Activated CD4-positive, alpha-beta T cell treated with anti-CD3 and anti-CD28 coated beads for 36 hours (primary cell): ENCODE measurements around the gene OCIAD2. TPM values are rescaled to one million over a fixed set of nuclear protein-coding genes. Genes with fewer than 3 reads are reported as not detected.
A peak's percentile ranks its signal among the peaks of the same experiment; 100 is the strongest.
"Not testable (repeated sequence)": the region's sequence is repeated elsewhere in the genome, so short reads cannot be mapped to it uniquely, and the experiment has no call there.

Source experiments
- ATAC-seq: fragments of 200-7000 bp; cut with Tn5 transposase; one replicate; pipeline ENCODE4 v1.10.0; 2021; ENCODE audit warnings: mild to moderate bottlenecking, moderate library complexity
- CTCF ChIA-PET: fragments of 350-600 bp; sonication (Branson Sonifier 250); formaldehyde crosslinking; loops from one replicate; lab custom pipeline; 2021; ENCODE audit warnings: antibody characterized with exemption; lab: Charles Lee
- POLR2A ChIA-PET: fragments of 350-600 bp; sonication (Branson Sonifier 250); formaldehyde crosslinking; loops from one replicate; lab custom pipeline; 2021; ENCODE audit warnings: antibody characterized with exemption, inconsistent platforms; lab: Charles Lee
- DNase-seq: peaks from one replicate; pipeline ENCODE4 v3.0.0-alpha.2; 2020
- H3K27ac Mint-ChIP-seq: one replicate; pipeline ENCODE4 v1.8.0; 2021; ENCODE audit warnings: mixed read lengths
- H3K27me3 Mint-ChIP-seq: one replicate; pipeline ENCODE4 v1.8.0; 2021; ENCODE audit warnings: mixed read lengths
- H3K36me3 Mint-ChIP-seq: one replicate; pipeline ENCODE4 v1.8.0; 2021; ENCODE audit warnings: low read depth, mixed read lengths
- H3K4me1 Mint-ChIP-seq: one replicate; pipeline ENCODE4 v1.8.0; 2021; ENCODE audit warnings: mixed read lengths
- H3K4me3 Mint-ChIP-seq: one replicate; pipeline ENCODE4 v1.8.0; 2021; ENCODE audit warnings: mild to moderate bottlenecking, moderate library complexity, mixed read lengths
- H3K9me3 Mint-ChIP-seq: one replicate; pipeline ENCODE4 v1.8.0; 2021; ENCODE audit warnings: low read depth, mixed read lengths
- intact Hi-C, 2 experiments: fragments of 100-400 bp; cut with DNase I in 1 of 2; cut with micrococcal nuclease in 1 of 2; formaldehyde crosslinking; loops; one replicate each; pipeline versions ENCODE4 v1.14.2 to v1.15.1; 2022 to 2024; cut with DNase I, micrococcal nuclease
- total RNA-seq, 2 experiments: library from RNA; stranded (reverse); gene quantifications; one replicate each; pipeline ENCODE4 v1.2.3, GENCODE V29; 2021

Gene OCIAD2
- total RNA-seq, 2 experiments from 2014 or later: 83.6 to 97.4 TPM

GRCh38 chr4:48938831-48939230, 32.3 kb upstream of the OCIAD2 start:
- Mint-ChIP-seq H3K27ac (no peak overlapping the region), H3K9me3 (peaks cover 3% of the 10 kb centered on the region), H3K27me3 (no peaks in the 10 kb centered on the region), H3K36me3 (no peaks in the 10 kb centered on the region), H3K4me1 (no peaks in the 10 kb centered on the region), H3K4me3 (no peak overlapping the region)
- ChIA-PET POLR2A (no interaction called here), CTCF (no interaction called here)
- intact Hi-C loops: no loop called here
- ATAC-seq (no peak), DNase-seq (no peak)

DNA sequence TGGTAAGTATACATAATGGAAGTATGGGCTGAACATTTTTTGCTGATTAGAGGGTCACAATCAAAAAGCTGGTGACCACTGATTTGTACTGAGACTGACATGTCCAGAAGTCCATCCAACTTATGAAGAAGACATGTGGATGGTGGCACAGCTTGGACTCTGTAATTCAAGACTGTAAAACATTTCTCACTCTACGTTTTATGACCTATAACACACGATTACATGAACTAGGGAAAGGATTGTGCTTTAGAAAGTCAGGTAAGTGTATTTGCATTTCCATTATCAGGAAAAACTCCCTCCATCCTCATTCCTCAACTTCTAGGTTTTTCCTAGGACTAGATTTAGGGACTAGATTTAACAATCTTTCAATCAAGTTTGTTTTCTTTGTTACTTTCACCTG, 30.5 kb upstream of the OCIAD2 start:
- Mint-ChIP-seq H3K4me3 (no peak overlapping the region), H3K27ac (no peak overlapping the region), H3K4me1 (no peaks in the 10 kb centered on the region), H3K27me3 (no peaks in the 10 kb centered on the region), H3K36me3 (no peaks in the 10 kb centered on the region), H3K9me3 (peaks cover 3% of the 10 kb centered on the region)
- ATAC-seq (no peak), DNase-seq (no peak)
- intact Hi-C loops: no loop called here
- ChIA-PET POLR2A (no interaction called here), CTCF (interaction anchor here (1.4 kb wide), 1 partner anchor 8 kb away, joined by 4 read pairs; no protein-coding TSS in a partner anchor)

GRCh38 chr4:48931459-48931858, 24.9 kb upstream of the OCIAD2 start:
- H3K27me3 Mint-ChIP-seq: no peaks in the 10 kb centered on the region
- POLR2A ChIA-PET: no interaction called here
- CTCF ChIA-PET: interaction anchor here (0.6 to 1.5 kb wide), 3 partner anchors 13 to 366 kb away, joined by 3 to 5 read pairs (median 3); no protein-coding TSS in a partner anchor
- no peak overlapping the region for H3K27ac Mint-ChIP-seq
- no peaks in the 10 kb centered on the region for H3K4me1 Mint-ChIP-seq
- no peak for ATAC-seq
- no peaks in the 10 kb centered on the region for H3K9me3 Mint-ChIP-seq
- no peaks in the 10 kb centered on the region for H3K36me3 Mint-ChIP-seq
- DNase-seq: no peak
- intact Hi-C loops: no loop called here
- no peak overlapping the region for H3K4me3 Mint-ChIP-seq

DNA sequence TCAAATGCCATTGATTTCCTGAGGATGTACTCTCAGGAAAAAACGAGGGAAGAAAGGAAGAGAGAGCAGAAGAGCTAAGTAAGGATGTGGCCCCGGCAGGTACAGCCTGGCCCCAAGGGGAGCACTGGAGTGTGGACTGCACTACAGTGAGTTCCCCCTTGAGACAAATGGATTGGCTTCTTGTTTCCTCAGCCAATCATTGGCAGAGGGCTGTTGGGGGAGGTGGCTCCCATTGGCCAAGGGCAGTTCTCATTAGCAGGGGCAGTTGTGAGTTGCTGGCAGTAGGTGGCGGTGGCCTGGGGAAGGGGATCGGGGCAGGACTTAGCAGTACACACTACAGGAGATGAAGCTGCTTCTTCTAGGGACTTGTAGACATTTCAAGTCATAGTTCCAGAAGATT, 24.1 kb upstream of the OCIAD2 start:
- ChIA-PET CTCF (interaction anchor here (0.8 to 1.7 kb wide), 3 partner anchors 14 to 110 kb away, joined by 3 to 7 read pairs (median 3); no protein-coding TSS in a partner anchor), POLR2A (no interaction called here)
- Mint-ChIP-seq H3K4me1 (no peaks in the 10 kb centered on the region), H3K27me3 (no peaks in the 10 kb centered on the region), H3K27ac (no peak overlapping the region), H3K36me3 (no peaks in the 10 kb centered on the region), H3K9me3 (no peaks in the 10 kb centered on the region), H3K4me3 (no peak overlapping the region)
- DNase-seq (no peak), ATAC-seq (peak; percentile 36)
- intact Hi-C loops: no loop called here

DNA sequence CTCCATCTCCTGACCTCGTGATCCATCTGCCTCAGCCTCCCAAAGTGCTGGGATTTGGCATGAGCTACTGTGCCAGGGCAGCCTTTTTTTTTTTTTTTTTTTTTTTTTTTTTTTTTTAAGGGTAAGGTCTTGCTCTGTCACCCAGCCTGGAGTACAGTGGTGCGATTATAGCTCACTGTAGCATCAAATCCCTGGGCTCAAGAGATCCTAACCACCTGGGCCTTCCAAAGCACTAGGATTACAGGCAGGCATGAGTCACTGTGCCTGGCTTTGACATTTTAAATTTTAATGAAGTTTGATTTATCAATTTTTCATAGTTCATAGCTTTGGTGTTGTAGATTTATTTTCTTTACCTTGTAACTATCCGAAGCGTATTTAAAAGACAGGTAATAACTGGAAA, 17.8 kb upstream of the OCIAD2 start:
- no peak overlapping the region for H3K4me3 Mint-ChIP-seq
- CTCF ChIA-PET: interaction anchor here (1.0 kb wide), 2 partner anchors 20 to 392 kb away, joined by 3 to 4 read pairs; no protein-coding TSS in a partner anchor
- ATAC-seq (no peak), DNase-seq (no peak)
- H3K4me1 Mint-ChIP-seq: no peaks in the 10 kb centered on the region
- no peak overlapping the region for H3K27ac Mint-ChIP-seq
- peaks cover 4% of the 10 kb centered on the region for H3K9me3 Mint-ChIP-seq
- intact Hi-C loops: no loop called here
- POLR2A ChIA-PET: no interaction called here
- peaks cover 1% of the 10 kb centered on the region for H3K36me3 Mint-ChIP-seq
- H3K27me3 Mint-ChIP-seq: no peaks in the 10 kb centered on the region

- DNase-seq, H3K4me3 Mint-ChIP-seq, H3K9me3 Mint-ChIP-seq, H3K27me3 Mint-ChIP-seq, intact Hi-C loops, POLR2A ChIA-PET, H3K27ac Mint-ChIP-seq, ATAC-seq, CTCF ChIA-PET, H3K36me3 Mint-ChIP-seq, H3K4me1 Mint-ChIP-seq: not testable (repeated sequence)
Observed at GRCh38 chr4:48923065-48923464, 16.5 kb upstream of the OCIAD2 start.

- intact Hi-C loops: no loop called here
- ATAC-seq: no peak
- ChIA-PET POLR2A (no interaction called here), CTCF (no interaction called here)
- Mint-ChIP-seq H3K4me1 (peaks cover 13% of the 10 kb centered on the region), H3K4me3 (no peak overlapping the region), H3K27me3 (no peaks in the 10 kb centered on the region), H3K36me3 (no peaks in the 10 kb centered on the region), H3K9me3 (no peaks in the 10 kb centered on the region), H3K27ac (no peak overlapping the region)
- DNase-seq: no peak
Observed at GRCh38 chr4:48914311-48914710, 7.7 kb upstream of the OCIAD2 start.

DNA sequence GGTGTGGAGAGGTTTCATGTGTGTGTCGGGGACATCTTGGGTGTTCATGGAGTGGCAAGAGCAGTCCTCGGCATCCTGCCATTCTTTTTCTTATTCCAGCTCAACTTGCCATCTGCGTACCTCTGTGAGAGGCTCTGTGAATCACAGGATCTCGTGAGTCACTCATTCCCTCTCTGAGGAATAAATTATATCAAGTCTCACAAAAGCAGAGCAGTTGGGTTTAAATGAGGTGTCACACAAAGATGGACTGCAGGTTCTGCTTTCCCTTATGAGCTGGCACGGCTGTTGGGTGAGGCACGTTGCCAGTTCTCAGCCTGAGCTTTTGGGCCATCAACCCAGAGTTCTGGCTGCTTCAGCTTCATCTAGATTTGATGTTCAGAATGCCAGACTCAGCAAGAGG, 6.8 kb upstream of the OCIAD2 start:
- no peaks in the 10 kb centered on the region for H3K36me3 Mint-ChIP-seq
- POLR2A ChIA-PET: no interaction called here

DNA sequence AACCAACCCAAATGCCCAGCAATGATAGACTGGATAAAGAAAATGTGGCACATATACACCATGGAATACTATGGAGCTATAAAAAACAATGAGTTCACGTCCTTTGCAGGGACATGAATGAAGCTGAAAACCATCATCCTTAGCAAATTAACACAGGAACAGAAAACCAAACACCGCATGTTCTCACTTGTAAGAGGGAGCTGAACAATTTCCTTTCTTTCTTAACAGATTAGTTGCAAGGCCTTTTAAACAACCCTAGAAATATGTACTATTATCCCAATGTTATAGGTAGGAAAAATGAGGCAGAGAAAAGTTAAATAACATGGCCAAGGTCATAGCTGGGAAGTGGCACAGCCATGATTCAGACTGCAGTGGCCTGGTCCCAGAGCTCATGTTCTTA, 5.8 kb upstream of the OCIAD2 start:
- CTCF ChIA-PET: no interaction called here
- ATAC-seq: no peak

More for the DNA sequence above, 6.8 kb upstream of the OCIAD2 start:
- no peak for ATAC-seq
- CTCF ChIA-PET: interaction anchor here (1.2 kb wide), 1 partner anchor 16 kb away, joined by 4 read pairs; no protein-coding TSS in a partner anchor
- no peaks in the 10 kb centered on the region for H3K27me3 Mint-ChIP-seq
- H3K27ac Mint-ChIP-seq: no peak overlapping the region
- no peaks in the 10 kb centered on the region for H3K9me3 Mint-ChIP-seq
- peaks cover 16% of the 10 kb centered on the region for H3K4me1 Mint-ChIP-seq
- intact Hi-C loops: no loop called here
- no peak overlapping the region for H3K4me3 Mint-ChIP-seq
- DNase-seq: peak; percentile 31

DNA sequence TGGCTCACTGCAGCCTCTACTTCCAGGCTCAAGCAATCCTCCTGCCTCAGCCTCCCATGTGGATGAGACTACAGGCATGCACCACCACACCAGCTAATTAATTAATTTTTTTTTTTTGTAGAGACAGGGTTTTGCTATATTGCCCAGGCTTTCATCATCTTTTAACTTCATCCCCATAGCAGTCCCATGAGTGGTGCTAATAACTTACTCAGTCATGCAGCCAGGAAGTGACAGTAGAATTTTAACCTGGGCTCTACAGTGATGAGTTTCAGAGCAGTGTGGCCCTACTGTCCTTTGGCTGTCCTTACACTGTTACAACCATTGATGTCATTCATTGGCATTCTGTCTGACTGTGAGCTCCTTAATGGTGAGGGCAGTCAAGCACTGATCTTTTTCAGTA, 3.9 kb upstream of the OCIAD2 start:
- ChIA-PET CTCF (no interaction called here), POLR2A (no interaction called here)
- H3K27ac Mint-ChIP-seq: no peak overlapping the region

More for the DNA sequence above, 5.8 kb upstream of the OCIAD2 start:
- POLR2A ChIA-PET: no interaction called here
- intact Hi-C loops: no loop called here
- Mint-ChIP-seq H3K27ac (no peak overlapping the region), H3K9me3 (no peaks in the 10 kb centered on the region), H3K4me3 (no peak overlapping the region), H3K27me3 (no peaks in the 10 kb centered on the region), H3K36me3 (no peaks in the 10 kb centered on the region), H3K4me1 (peaks cover 19% of the 10 kb centered on the region)
- DNase-seq: no peak

DNA sequence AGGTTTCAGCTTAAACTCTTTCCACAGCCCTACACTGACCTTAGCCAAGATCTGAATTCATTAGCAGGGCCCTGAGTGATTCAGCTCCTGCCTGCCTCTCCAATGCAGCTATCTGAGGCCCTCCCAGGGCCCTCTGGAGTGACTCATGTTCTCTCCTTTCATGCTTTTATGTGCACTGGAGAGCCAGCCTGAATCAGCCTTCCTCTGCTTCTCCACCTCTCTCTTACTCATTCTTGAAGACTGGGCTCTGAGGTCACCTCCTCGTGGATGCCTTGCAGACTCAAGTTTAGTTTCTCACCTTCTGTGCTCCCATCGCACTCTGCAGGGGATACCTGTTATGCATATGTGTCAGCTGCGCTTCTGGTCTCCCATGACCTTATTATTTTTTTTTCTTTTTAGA, 3.1 kb upstream of the OCIAD2 start:
- Mint-ChIP-seq H3K36me3 (peaks cover 6% of the 10 kb centered on the region), H3K27me3 (no peaks in the 10 kb centered on the region), H3K9me3 (no peaks in the 10 kb centered on the region), H3K27ac (no peak overlapping the region), H3K4me3 (no peak overlapping the region), H3K4me1 (peaks cover 40% of the 10 kb centered on the region)
- ChIA-PET CTCF (interaction anchor here (0.5 to 1.0 kb wide), 3 partner anchors 11 to 274 kb away, joined by 3 to 4 read pairs (median 3); no protein-coding TSS in a partner anchor), POLR2A (interaction anchor here (0.5 to 1.0 kb wide), 2 partner anchors 11 to 740 kb away, joined by 4 to 9 read pairs; no protein-coding TSS in a partner anchor)
- intact Hi-C loops: loop anchor here (1.0 to 10.0 kb wide), 11 partner anchors 35 to 639 kb away; partner anchors contain the start of gene SLAIN2 (in 2 of the 2)
- peak; percentile 96 for ATAC-seq
- DNase-seq: peak; percentile 87

More for the DNA sequence above, 3.9 kb upstream of the OCIAD2 start:
- ATAC-seq (no peak), DNase-seq (no peak)
- Mint-ChIP-seq H3K9me3 (no peaks in the 10 kb centered on the region), H3K4me3 (no peak overlapping the region), H3K36me3 (peaks cover 3% of the 10 kb centered on the region), H3K27me3 (no peaks in the 10 kb centered on the region), H3K4me1 (peaks cover 31% of the 10 kb centered on the region)
- intact Hi-C loops: loop anchor here in 1 of 2 experiments (2.0 kb wide), 1 partner anchor 34 kb away; no protein-coding TSS in a partner anchor

GRCh38 chr4:48908687-48909086, 2.1 kb upstream of the OCIAD2 start:
- Mint-ChIP-seq H3K27ac (peak overlapping the region; percentile 42), H3K4me1 (peaks cover 40% of the 10 kb centered on the region), H3K9me3 (no peaks in the 10 kb centered on the region), H3K4me3 (peak overlapping the region; percentile 12), H3K36me3 (peaks cover 10% of the 10 kb centered on the region), H3K27me3 (no peaks in the 10 kb centered on the region)
- ChIA-PET CTCF (interaction anchor here (0.9 kb wide), 1 partner anchor 52 kb away, joined by 4 read pairs; no protein-coding TSS in a partner anchor), POLR2A (no interaction called here)
- intact Hi-C loops: loop anchor here (1.0 to 10.0 kb wide), 10 partner anchors 54 to 638 kb away; partner anchors contain the start of gene SLAIN2 (in 2 of the 2)
- ATAC-seq: no peak
- DNase-seq: no peak
